Stimulated activated CD4-positive, alpha-beta T cell treated with anti-CD3 and anti-CD28 coated beads, Interleukin-4, amount 100 ng/mL, for 4 hours (primary cell): ENCODE results near the gene MAP3K12.
"Not testable (repeated sequence)": the region's sequence is repeated elsewhere in the genome, so short reads cannot be mapped to it uniquely, and the experiment has no call there.

ENCODE experiments used
- DNase-seq, 2 experiments: peaks; one replicate each; pipeline ENCODE4 v3.0.0-alpha.2; 2020

Gene MAP3K12

GRCh38 chr12:53465679-53466078, 33.6 kb downstream of the MAP3K12 start:
- no peak for DNase-seq

GRCh38 chr12:53464685-53465418, 34.4 kb downstream of the MAP3K12 start:
- no peak for DNase-seq

GRCh38 chr12:53463802-53464560, 35.3 kb downstream of the MAP3K12 start:
- no peak for DNase-seq

DNA sequence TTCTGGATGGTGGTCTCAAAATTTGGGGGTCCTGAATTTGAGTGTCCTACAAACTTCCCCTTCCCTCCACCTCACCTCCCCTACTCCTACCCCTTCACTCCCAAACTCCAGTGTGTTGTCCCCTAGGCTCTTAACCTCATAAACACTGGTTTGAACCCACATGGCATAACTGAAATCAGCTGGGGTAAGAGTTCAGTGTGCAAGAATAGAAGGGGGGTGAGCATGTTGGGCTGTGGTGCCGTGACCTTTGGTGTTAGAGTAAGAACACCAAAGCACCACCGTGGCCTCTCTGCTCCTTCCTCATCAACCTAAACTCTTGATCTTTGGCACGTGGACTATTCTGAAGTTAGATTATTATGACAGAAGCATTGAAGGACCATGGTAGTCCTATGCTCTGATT, 36.3 kb downstream of the MAP3K12 start:
- no peak for DNase-seq

- DNase-seq, result no peak
These were observed 37.7 kb downstream of the MAP3K12 start for GRCh38 chr12:53461591-53461990.

DNA sequence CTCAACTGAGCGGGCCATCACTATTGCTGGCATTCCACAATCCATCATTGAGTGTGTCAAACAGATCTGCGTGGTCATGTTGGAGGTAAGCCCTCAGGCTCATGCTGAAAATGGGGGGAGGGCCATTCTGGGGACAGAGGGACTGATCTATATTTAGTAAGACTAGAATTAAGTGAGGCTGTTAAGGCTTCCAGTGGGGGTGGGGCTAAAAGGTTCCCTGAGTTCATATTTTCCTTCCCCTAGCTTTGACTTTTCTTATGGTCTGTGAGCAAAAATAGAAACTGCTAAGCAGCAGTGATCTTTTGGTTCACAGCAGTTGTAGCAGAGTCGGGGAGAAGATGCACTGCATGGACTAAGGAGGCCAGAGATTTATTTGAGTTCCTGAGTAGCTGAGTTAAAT, 38.2 kb downstream of the MAP3K12 start:
- DNase-seq, result no peak

DNA sequence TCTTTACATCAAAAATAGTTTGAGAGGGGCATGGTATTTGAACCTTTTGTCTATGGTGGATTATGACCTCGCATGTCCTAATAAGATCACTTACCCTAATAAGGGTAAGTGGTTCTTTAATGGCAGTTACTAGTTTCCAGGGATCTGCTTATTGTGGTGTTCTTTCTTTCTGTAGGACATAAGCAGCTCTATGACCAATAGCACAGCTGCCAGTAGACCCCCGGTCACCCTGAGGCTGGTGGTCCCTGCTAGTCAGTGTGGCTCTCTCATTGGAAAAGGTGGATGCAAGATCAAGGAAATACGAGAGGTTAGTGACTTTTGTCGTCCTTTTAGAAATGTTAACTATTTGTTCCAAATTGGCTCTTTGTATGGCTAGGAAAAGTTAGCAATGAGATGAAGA, 40.2 kb downstream of the MAP3K12 start:
- no peak for DNase-seq

DNA sequence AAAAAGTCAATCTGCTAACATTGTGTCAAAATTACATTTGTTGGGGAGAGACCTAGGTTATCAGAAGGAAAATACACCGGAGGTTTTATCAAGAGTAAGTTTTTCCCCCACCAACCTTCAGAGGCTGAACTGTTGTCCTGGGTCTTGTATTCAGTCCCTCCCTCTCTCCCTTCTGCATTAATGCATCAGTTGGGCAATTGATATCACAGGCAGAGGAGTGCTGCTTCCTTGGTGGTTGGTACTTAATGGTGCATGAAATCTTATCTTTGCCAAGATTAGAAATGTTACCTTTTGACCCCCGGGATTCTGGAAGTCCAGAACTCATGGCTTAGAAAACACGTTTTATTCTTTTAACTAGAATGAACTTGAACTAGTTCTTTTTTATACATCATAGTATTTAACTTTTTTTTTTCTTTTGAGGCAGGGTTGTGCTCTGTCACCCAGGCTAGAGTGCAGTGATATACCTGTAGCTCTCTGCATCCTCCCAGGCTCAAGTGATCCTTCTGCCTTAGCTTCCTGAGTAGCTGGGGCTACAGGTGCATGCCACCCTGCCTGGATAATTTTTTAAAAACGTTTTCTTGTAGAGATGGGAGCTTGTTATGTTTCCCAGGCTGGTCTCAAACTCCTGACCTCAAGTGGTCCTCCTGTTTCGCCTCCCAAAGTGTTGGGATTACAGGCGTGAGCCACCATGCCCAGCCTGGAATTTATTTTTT, 42.4 kb downstream of the MAP3K12 start:
- no peak for DNase-seq

- no peak for DNase-seq
These were observed 44.6 kb downstream of the MAP3K12 start for GRCh38 chr12:53454707-53455106.

GRCh38 chr12:53453953-53454640, 45.2 kb downstream of the MAP3K12 start:
- no peak for DNase-seq

GRCh38 chr12:53452159-53453077, 46.8 kb downstream of the MAP3K12 start:
- DNase-seq, result peak; percentile 71 to 72

- DNase-seq, result peak; percentile 94 to 98
These were observed 47.5 kb downstream of the MAP3K12 start, which contains the start of gene PCBP2 for GRCh38 chr12:53451661-53452158. Gene PCBP2, plus strand, starts transcription at chr12:53452102. Its CDS starts 2,699 bp downstream, at chr12:53454801.

GRCh38 chr12:53450936-53451335, 48.3 kb downstream of the MAP3K12 start:
- DNase-seq, result no peak

GRCh38 chr12:53444593-53445325, 54.5 kb downstream of the MAP3K12 start:
- DNase-seq, result not testable (repeated sequence)

- no peak for DNase-seq
These were observed 55.3 kb downstream of the MAP3K12 start for GRCh38 chr12:53443955-53444354.

DNA sequence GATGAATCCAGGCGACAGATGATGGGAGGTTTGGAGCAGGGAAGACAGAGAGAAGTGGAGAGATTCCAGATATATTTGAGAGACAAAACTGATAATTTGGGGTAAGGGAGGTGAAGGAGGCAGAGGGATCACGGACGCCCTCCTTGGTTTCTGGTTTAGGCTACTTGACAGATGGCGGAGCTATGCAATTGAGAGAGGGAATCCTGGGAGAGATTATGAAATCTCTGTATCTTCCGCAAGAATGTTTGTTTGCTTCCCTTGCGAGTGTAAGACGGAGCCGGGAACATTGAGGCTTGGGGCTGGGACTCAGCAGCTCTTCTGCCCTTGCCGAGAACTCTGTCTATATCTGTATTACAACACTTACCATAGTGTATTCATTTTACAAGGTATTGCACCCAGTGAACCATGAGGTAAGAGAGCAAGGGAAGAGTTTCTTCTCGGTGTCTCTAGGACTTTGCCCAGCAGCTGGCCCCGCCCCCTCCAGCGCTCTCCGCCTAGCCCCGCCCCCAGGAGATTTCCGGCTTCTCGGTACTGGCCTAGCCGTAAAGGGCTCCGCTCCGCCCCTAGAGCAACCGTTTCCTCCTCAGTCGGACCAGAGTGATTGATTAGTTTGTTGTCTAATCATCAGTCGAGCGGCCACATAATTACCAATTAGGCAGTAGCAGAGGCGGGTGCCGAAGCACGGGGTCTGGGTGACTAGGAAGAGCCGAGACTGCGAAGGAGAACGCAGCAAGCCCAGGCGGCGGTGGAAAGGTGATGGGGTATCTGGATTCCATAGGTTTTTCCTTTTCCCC, 58.0 kb downstream of the MAP3K12 start, which contains the start of gene PRR13:
Gene PRR13, plus strand, starts transcription at position 695 of the 794 bp plus-strand sequence. CDS start 981 bp downstream, outside the sequence.
- DNase-seq, result peak; percentile 99

- DNase-seq, result not testable (repeated sequence)
These were observed 59.7 kb downstream of the MAP3K12 start for GRCh38 chr12:53439582-53439981.

DNA sequence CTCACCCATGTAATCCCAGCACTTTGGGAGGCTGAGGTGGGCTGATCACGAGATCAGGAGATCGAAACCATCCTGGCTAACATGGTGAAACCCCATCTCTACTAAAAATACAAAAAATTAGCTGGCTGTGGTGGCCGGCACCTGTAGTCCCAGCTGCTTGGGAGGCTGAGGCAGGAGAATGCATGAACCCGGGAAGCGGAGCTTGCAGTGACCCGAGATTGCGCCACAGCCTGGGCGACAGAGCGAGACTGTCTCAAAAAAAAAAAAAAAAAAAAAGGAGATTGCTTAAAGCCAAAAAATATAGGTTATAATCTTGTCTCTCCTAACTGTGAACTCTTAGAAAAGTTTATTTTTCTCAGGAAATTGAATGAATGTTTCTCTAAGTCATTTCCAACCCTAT, 63.9 kb downstream of the MAP3K12 start:
- not testable (repeated sequence) for DNase-seq

GRCh38 chr12:53431187-53431586, 68.1 kb downstream of the MAP3K12 start:
- no peak for DNase-seq

- DNase-seq, result no peak
These were observed 69.1 kb downstream of the MAP3K12 start for GRCh38 chr12:53430116-53430515.
